ENCODE results near the gene JADE2. TPM values are rescaled to one million over a fixed set of nuclear protein-coding genes. Genes with fewer than 3 reads are reported as not detected.
A peak's percentile ranks its signal among the peaks of the same experiment; 100 is the strongest.

The JADE2 gene
- total RNA-seq, 1 donor from 2014 or later, result 13.5 TPM

- Histone ChIP-seq H3K27me3 (ENCODE audit: control insufficient read depth, insufficient read depth, low read length) (no peaks in the 10 kb centered on the region), H3K36me3 (ENCODE audit: control insufficient read depth, insufficient read depth, low read length) (no peaks in the 10 kb centered on the region), H3K4me3 (ENCODE audit: low read depth, low read length) (no peak overlapping the region)
- no peak for TF ChIP-seq CTCF (IDR thresholded peaks at IDR 0.05; ENCODE audit: insufficient read depth, low read length, poor library complexity, severe bottlenecking)
- no peak for DNase-seq (ENCODE audit: low read depth)
These were observed 19.1 kb upstream of the JADE2 start for GRCh38 chr5:134506054-134507039.

GRCh38 chr5:134507452-134507851 is 18.0 kb upstream of the JADE2 start:
- Histone ChIP-seq H3K27me3 (ENCODE audit: control insufficient read depth, insufficient read depth, low read length) (no peaks in the 10 kb centered on the region), H3K4me3 (ENCODE audit: low read depth, low read length) (no peak overlapping the region), H3K36me3 (ENCODE audit: control insufficient read depth, insufficient read depth, low read length) (no peaks in the 10 kb centered on the region)
- DNase-seq (ENCODE audit: low read depth), result no peak
- TF ChIP-seq CTCF (IDR thresholded peaks at IDR 0.05; ENCODE audit: insufficient read depth, low read length, poor library complexity, severe bottlenecking), result no peak

- DNase-seq (ENCODE audit: low read depth), result no peak
- H3K27me3 ChIP-seq (ENCODE audit: control insufficient read depth, insufficient read depth, low read length), result no peaks in the 10 kb centered on the region
- no peaks in the 10 kb centered on the region for H3K36me3 ChIP-seq (ENCODE audit: control insufficient read depth, insufficient read depth, low read length)
- no peak overlapping the region for H3K4me3 ChIP-seq (ENCODE audit: low read depth, low read length)
- TF ChIP-seq CTCF (IDR thresholded peaks at IDR 0.05; ENCODE audit: insufficient read depth, low read length, poor library complexity, severe bottlenecking), result no peak
These were observed 16.8 kb upstream of the JADE2 start for GRCh38 chr5:134508521-134509195.

- no peak for TF ChIP-seq CTCF (IDR thresholded peaks at IDR 0.05; ENCODE audit: insufficient read depth, low read length, poor library complexity, severe bottlenecking)
- Histone ChIP-seq H3K4me3 (ENCODE audit: low read depth, low read length) (no peak overlapping the region), H3K36me3 (ENCODE audit: control insufficient read depth, insufficient read depth, low read length) (no peaks in the 10 kb centered on the region), H3K27me3 (ENCODE audit: control insufficient read depth, insufficient read depth, low read length) (no peaks in the 10 kb centered on the region)
- peak; percentile 70 for DNase-seq (ENCODE audit: low read depth)
These were observed 16.0 kb upstream of the JADE2 start for GRCh38 chr5:134509308-134510040.

- TF ChIP-seq CTCF (IDR thresholded peaks at IDR 0.05; ENCODE audit: insufficient read depth, low read length, poor library complexity, severe bottlenecking), result no peak
- DNase-seq (ENCODE audit: low read depth), result peak; percentile 88
- H3K27me3 ChIP-seq (ENCODE audit: control insufficient read depth, insufficient read depth, low read length), result no peaks in the 10 kb centered on the region
- H3K4me3 ChIP-seq (ENCODE audit: low read depth, low read length), result no peak overlapping the region
- H3K36me3 ChIP-seq (ENCODE audit: control insufficient read depth, insufficient read depth, low read length), result no peaks in the 10 kb centered on the region
These were observed 14.3 kb upstream of the JADE2 start for GRCh38 chr5:134510970-134511795.

Measured in kidney epithelial cell (primary cell).